Heart right ventricle (tissue), 16 donors: Measurements from ENCODE around the gene PCED1A. TPM values are rescaled to one million over a fixed set of nuclear protein-coding genes. Genes with fewer than 3 reads are reported as not detected.

Source experiments
- ATAC-seq, 8 donors: fragments of 200-7000 bp; cut with Tn5 transposase; one replicate each; pipeline ENCODE4 v1.9.1; 2020; ENCODE audit warnings: mild to moderate bottlenecking in 8 of 8, moderate library complexity in 8 of 8, moderate number of reproducible peaks in 1 of 8
- DNase-seq, 2 donors: peaks; one replicate each; pipeline ENCODE4 v3.0.0-alpha.2; 2020
- H3K27ac ChIP-seq, 10 donors: fragments of 200-600 bp; sonication (generic) in 2 of 10; one replicate each; pipeline versions ENCODE4 v1.5.0 to v1.8.0; 2020 to 2022; ENCODE audit warnings: mild to moderate bottlenecking in 3 of 10
- H3K27me3 ChIP-seq, 7 donors: fragments of 200-600 bp; one replicate each; pipeline ENCODE4 v1.8.0; 2021 to 2022; ENCODE audit warnings: mild to moderate bottlenecking in 2 of 7
- H3K36me3 ChIP-seq, 9 donors: fragments of 200-600 bp; sonication (generic) in 1 of 9; one replicate each; pipeline versions ENCODE4 v1.5.0 to v1.8.0; 2020 to 2022; ENCODE audit warnings: mild to moderate bottlenecking in 2 of 9
- H3K4me1 ChIP-seq, 9 donors: fragments of 200-600 bp; sonication (generic) in 1 of 9; one replicate each; pipeline versions ENCODE4 v1.5.0 to v1.8.0; 2020 to 2022; ENCODE audit warnings: mild to moderate bottlenecking in 4 of 9
- H3K4me3 ChIP-seq, 10 donors: fragments of 200-600 bp; sonication (generic) in 2 of 10; one replicate each; pipeline versions ENCODE4 v1.5.0 to v1.8.0; 2020 to 2022; ENCODE audit warnings: mild to moderate bottlenecking in 7 of 10, moderate library complexity in 2 of 10
- H3K9me3 ChIP-seq, 11 donors: fragments of 200-600 bp in 10 of 11; sonication (generic) in 2 of 11; one replicate each; pipeline versions ENCODE4 v1.5.0 to v1.8.0; 2013 to 2022; ENCODE audit warnings: mild to moderate bottlenecking in 2 of 11, control low read depth in 1 of 11, moderate library complexity in 1 of 11
- CTCF ChIP-seq, 9 donors: fragments of 200-600 bp; sonication (generic) in 2 of 9; IDR thresholded peaks; one replicate each; pipeline versions ENCODE4 v1.5.0 to v1.8.0; 2021 to 2022; ENCODE audit warnings: antibody characterized with exemption in 9 of 9, mild to moderate bottlenecking in 5 of 9, moderate library complexity in 1 of 9
- WGBS, 2 donors: extraction: QIAGEN DNeasy Blood & Tissue Kit; methylation state at CpG; one replicate each; pipeline ENCODE4 v1.1.7; 2013; ENCODE audit warnings: inconsistent platforms in 1 of 2; 5-methylcytosine and 5-hydroxymethylcytosine counted together
- intact Hi-C, 10 donors: fragments of 100-400 bp; cut with DNase I; formaldehyde crosslinking; loops; one replicate each; pipeline versions ENCODE4 v1.11.1 to v1.14.2; 2022
- polyA plus RNA-seq, 2 donors: library from polyadenylated mRNA; stranded (reverse); fragments of 200-250 nt; gene quantifications; one replicate each; pipeline ENCODE4 v1.2.3, GENCODE V29; 2013
- total RNA-seq, 10 donors: library from RNA; stranded (reverse); fragmentation: NEBNext Ultra II Directional in 3 of 10; extraction: Animal tissue kit (Norgen Biotek cat#: 25700) in 3 of 10; gene quantifications; one replicate each; pipeline versions ENCODE4 v1.2.1 to v1.2.4, GENCODE V29; 2021 to 2023
- donor health status: Arrhythmogenic right ventricular cardiomyopathy.
- donor health status: ischemic (EF 13 %, LVEDD 7.1; RV severe dilation, severe dysfunction).
- donor health status: healthy with polysubstance abuse.
- donor health status: DM: no; HTN: yes; CAD: no.
- donor health status: DM: no; HTN: no; CAD: no.
- donor health status: ischemic (EF 25% LVEDD 6.9; RV normal size, moderate dysfunction).
- donor health status: ischemic (EF 25% LVEDD 5.7; RV mildly dilated, moderate dysfunction).
- donor health status: healthy.
- donor health status: DM: yes; HTN: yes; CAD: no.
- donor health status: Ischemic cardiomyopathy.
- donor health status: ischemic (EF 35%, LVEDD 5.7; RV mildly dilated, moderate dysfunction).
- donor health status: nonischemic (EF 11% LVEDD 7.7; RV severe dilation, severe dysfunction).
- donor health status: DM: yes; HTN: yes; CAD: no.
- donor health status: PGD.
- donor health status: ischemic (EF 29% LVEDD 5.4; RV normal size, mild dysfunction).
- donor health status: nonischemic (EF 23%, LVEDD 6.1; RV moderate dilation, normal function).

The PCED1A gene
- total and polyA plus RNA-seq, 12 donors, result 4.5 to 36.9 (median 8.2) TPM

GRCh38 chr20:2847802-2848201 is 7.3 kb upstream of the PCED1A start:
- DNase-seq, result no peak
- Histone ChIP-seq H3K9me3 (no peaks in the 10 kb centered on the region), H3K4me1 (peaks cover 0 to 11% (median 10%) of the 10 kb centered on the region in 9 donors), H3K36me3 (peaks cover 0 to 20% (median 0%) of the 10 kb centered on the region in 9 donors), H3K27me3 (no peaks in the 10 kb centered on the region), H3K4me3 (no peak overlapping the region), H3K27ac (no peak overlapping the region)
- WGBS, 2 donors, result 92 to 95% methylated on average over 4 of the region's 4 CpGs
- TF ChIP-seq CTCF (IDR thresholded peaks at IDR 0.05), result no peak
- ATAC-seq, result no peak
- intact Hi-C loops, result loop anchor here in 4 of 10 donors (5.0 to 10.0 kb wide), 4 partner anchors 91 to 183 kb away; partner anchors contain the start of genes EBF4 (in 1 of the 4) and IDH3B (in 1 of the 4)

- WGBS, 2 donors, result 78 to 82% methylated on average over 5 of the region's 5 CpGs
- no peak for DNase-seq
These were observed 6.2 kb upstream of the PCED1A start for GRCh38 chr20:2846698-2847097.

GRCh38 chr20:2845607-2846006 is 5.2 kb upstream of the PCED1A start:
- ATAC-seq, result no peak
- WGBS, 2 donors, result 81 to 86% methylated on average over 2 of the region's 2 CpGs

More at GRCh38 chr20:2846698-2847097, 6.2 kb upstream of the PCED1A start:
- intact Hi-C loops, result loop anchor here in 4 of 10 donors (5.0 to 10.0 kb wide), 4 partner anchors 89 to 182 kb away; partner anchors contain the start of genes EBF4 (in 1 of the 4) and IDH3B (in 1 of the 4)
- no peaks in the 10 kb centered on the region for H3K27me3 ChIP-seq
- no peak overlapping the region for H3K27ac ChIP-seq
- H3K9me3 ChIP-seq, result no peaks in the 10 kb centered on the region
- no peak for TF ChIP-seq CTCF (IDR thresholded peaks at IDR 0.05)
- peaks cover 0 to 7% (median 2%) of the 10 kb centered on the region in 9 donors for H3K4me1 ChIP-seq
- peaks cover 0 to 20% (median 0%) of the 10 kb centered on the region in 9 donors for H3K36me3 ChIP-seq
- H3K4me3 ChIP-seq, result no peak overlapping the region
- no peak for ATAC-seq

More at GRCh38 chr20:2845607-2846006, 5.2 kb upstream of the PCED1A start:
- no peak for DNase-seq
- Histone ChIP-seq H3K9me3 (no peaks in the 10 kb centered on the region), H3K27me3 (no peaks in the 10 kb centered on the region), H3K4me1 (peaks cover 0 to 13% (median 10%) of the 10 kb centered on the region in 9 donors), H3K27ac (no peak overlapping the region), H3K36me3 (peaks cover 0 to 20% (median 0%) of the 10 kb centered on the region in 9 donors), H3K4me3 (no peak overlapping the region)
- intact Hi-C loops, result loop anchor here in 4 of 10 donors (5.0 to 10.0 kb wide), 4 partner anchors 88 to 181 kb away; partner anchors contain the start of genes EBF4 (in 1 of the 4) and IDH3B (in 1 of the 4)
- no peak for TF ChIP-seq CTCF (IDR thresholded peaks at IDR 0.05)
